Stomach (tissue), 9 donors: ENCODE measurements around the gene SURF2. TPM values are rescaled to one million over a fixed set of nuclear protein-coding genes. Genes with fewer than 3 reads are reported as not detected.
"Not testable (repeated sequence)": the region's sequence is repeated elsewhere in the genome, so short reads cannot be mapped to it uniquely, and the experiment has no call there.

Experiments
- DNase-seq, 2 donors: peaks; one replicate each; pipeline versions ENCODE4 v3.0.0 to v3.0.0-alpha.2; 2013 to 2019
- H3K27ac ChIP-seq, 5 donors: fragments of 200-600 bp in 4 of 5; sonication (generic) in 4 of 5; one replicate each; pipeline ENCODE4 v1.5.1; 2013 to 2019; ENCODE audit warnings: mild to moderate bottlenecking in 1 of 5, moderate library complexity in 1 of 5
- H3K27me3 ChIP-seq, 3 donors: fragments of 200-600 bp; sonication (generic); one replicate each; pipeline ENCODE4 v1.5.1; 2017 to 2019; ENCODE audit warnings: mixed run types in 1 of 3
- H3K36me3 ChIP-seq, 4 donors: fragments of 200-600 bp; sonication (generic); 1 replicate in 3 of 4; 2 replicates in 1 of 4; pipeline ENCODE4 v1.5.1; 2016 to 2019
- H3K4me1 ChIP-seq, 4 donors: fragments of 200-600 bp; sonication (generic); one replicate each; pipeline ENCODE4 v1.5.1; 2016 to 2019
- H3K4me3 ChIP-seq, 4 donors: fragments of 200-600 bp; sonication (generic) in 3 of 4; one replicate each; pipeline ENCODE4 v1.5.1; 2016 to 2019; ENCODE audit warnings: mild to moderate bottlenecking in 1 of 4
- H3K9me3 ChIP-seq, 4 donors: fragments of 200-600 bp; sonication (generic); one replicate each; pipeline ENCODE4 v1.5.1; 2016 to 2019
- EP300 ChIP-seq: sonication (generic); formaldehyde crosslinking; IDR thresholded peaks from one replicate; pipeline ENCODE4 v1.6.1; 2017; ENCODE audit warnings: antibody characterized with exemption
- POLR2A ChIP-seq, 4 donors: fragments of 450-650 bp; IDR thresholded peaks; one replicate each; pipeline ENCODE4 v1.6.1; 2016; ENCODE audit warnings: antibody characterized with exemption in 4 of 4, control low read depth in 2 of 4, mild to moderate bottlenecking in 1 of 4, moderate library complexity in 1 of 4
- POLR2AphosphoS5 ChIP-seq, 3 donors: sonication (generic); formaldehyde crosslinking; IDR thresholded peaks; one replicate each; pipeline ENCODE4 v1.6.1; 2016; ENCODE audit warnings: antibody characterized with exemption in 3 of 3
- WGBS, 5 donors: extraction: QIAGEN DNeasy Blood & Tissue Kit in 3 of 5; methylation state at CpG; one replicate each; pipeline versions ENCODE4 v1.1.5 to v1.1.7; 2013 to 2018; 5-methylcytosine and 5-hydroxymethylcytosine counted together
- intact Hi-C: fragments of 100-400 bp; cut with DNase I; formaldehyde crosslinking; loops from one replicate; pipeline ENCODE4 v1.15.1; 2023; ENCODE audit warnings: low total_unique reads
- polyA plus RNA-seq, 3 donors: library from polyadenylated mRNA; stranded (reverse); fragments of 200-250 nt; gene quantifications; one replicate each; pipeline ENCODE4 v1.2.3, GENCODE V29; 2013
- total RNA-seq, 5 donors: library from RNA; depleted of rRNA; stranded (reverse); fragments of >200 nt; gene quantifications; one replicate each; pipeline versions ENCODE4 v1.1.0 to v1.2.3, GENCODE V29; 2014 to 2016
- TF ChIP-seq, protein P1 (sequence below), 7 experiments: fragments of 450-650 bp in 4 of 7; fragments of 200-600 bp in 3 of 7; sonication (generic) in 3 of 7; IDR thresholded peaks; one replicate each; pipeline ENCODE4 v1.5.1; 2016 to 2019; ENCODE audit warnings: antibody characterized with exemption in 7 of 7, control low read depth in 2 of 7, mild to moderate bottlenecking in 1 of 7
- donor health status: healthy with polysubstance abuse.
- donor health status: Bipolar disorder and iron deficiency.
- donor health status: healthy.

The SURF2 gene
- total and polyA plus RNA-seq, 8 donors = 1.8 to 75.3 (median 33.2) TPM

- 73 to 90% (median 81%) methylated on average over 10 of the region's 10 CpGs for WGBS, 5 donors
- intact Hi-C loops = no loop called here
- no peak for DNase-seq
- Histone ChIP-seq H3K36me3 (no peaks in the 10 kb centered on the region), H3K4me3 (no peak overlapping the region), H3K27ac (no peak overlapping the region), H3K27me3 (no peaks in the 10 kb centered on the region), H3K4me1 (no peaks in the 10 kb centered on the region), H3K9me3 (no peaks in the 10 kb centered on the region)
- TF ChIP-seq EP300 (no peak), POLR2AphosphoS5 (IDR thresholded peaks at IDR 0.05) (no peak), POLR2A (IDR thresholded peaks at IDR 0.05) (no peak)
- TF ChIP-seq, protein P1, sequence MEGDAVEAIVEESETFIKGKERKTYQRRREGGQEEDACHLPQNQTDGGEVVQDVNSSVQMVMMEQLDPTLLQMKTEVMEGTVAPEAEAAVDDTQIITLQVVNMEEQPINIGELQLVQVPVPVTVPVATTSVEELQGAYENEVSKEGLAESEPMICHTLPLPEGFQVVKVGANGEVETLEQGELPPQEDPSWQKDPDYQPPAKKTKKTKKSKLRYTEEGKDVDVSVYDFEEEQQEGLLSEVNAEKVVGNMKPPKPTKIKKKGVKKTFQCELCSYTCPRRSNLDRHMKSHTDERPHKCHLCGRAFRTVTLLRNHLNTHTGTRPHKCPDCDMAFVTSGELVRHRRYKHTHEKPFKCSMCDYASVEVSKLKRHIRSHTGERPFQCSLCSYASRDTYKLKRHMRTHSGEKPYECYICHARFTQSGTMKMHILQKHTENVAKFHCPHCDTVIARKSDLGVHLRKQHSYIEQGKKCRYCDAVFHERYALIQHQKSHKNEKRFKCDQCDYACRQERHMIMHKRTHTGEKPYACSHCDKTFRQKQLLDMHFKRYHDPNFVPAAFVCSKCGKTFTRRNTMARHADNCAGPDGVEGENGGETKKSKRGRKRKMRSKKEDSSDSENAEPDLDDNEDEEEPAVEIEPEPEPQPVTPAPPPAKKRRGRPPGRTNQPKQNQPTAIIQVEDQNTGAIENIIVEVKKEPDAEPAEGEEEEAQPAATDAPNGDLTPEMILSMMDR (IDR thresholded peaks at IDR 0.05) = no peak
These were observed 33.1 kb upstream of the SURF2 start for GRCh38 chr9:133323211-133323610.

DNA sequence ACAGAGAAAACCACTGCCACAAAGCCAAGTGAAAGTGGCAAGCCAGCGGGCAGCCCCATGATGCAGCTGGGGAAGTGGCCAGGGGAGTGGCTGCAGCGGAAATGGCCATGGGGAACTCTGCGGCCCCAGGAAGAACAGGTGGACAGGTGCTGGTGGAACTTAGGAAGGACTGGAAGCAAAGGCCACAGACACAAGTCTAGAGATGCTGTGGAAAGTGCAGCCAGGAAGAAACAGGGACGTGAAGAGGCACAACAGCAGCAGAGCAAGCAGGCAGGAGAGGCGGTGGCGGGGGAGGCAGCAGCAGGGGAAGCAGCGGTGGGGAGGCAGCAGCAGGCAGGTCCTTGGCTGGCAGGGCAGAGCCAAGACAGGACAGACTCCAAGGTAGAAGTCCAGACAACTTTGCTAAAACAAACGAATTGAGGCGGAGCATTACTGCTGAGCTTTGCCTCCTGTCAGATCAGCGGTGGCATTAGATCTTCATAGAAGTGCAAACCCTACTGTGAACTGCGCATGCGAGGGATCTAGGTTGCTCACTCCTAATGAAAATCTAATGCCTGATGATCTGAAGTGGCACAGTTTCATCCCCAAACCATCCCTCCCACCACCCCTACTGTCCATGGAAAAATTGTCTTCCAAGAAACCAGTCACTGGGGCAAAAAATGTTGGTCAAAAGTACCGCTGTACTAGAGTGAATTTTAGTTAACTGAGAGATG lies 32.2 kb upstream of the SURF2 start:
- H3K4me3 ChIP-seq = no peak overlapping the region
- H3K4me1 ChIP-seq = no peaks in the 10 kb centered on the region
- H3K27me3 ChIP-seq = no peaks in the 10 kb centered on the region
- intact Hi-C loops = no loop called here
- WGBS, 5 donors = 80 to 86% (median 84%) methylated on average over 13 of the region's 13 CpGs
- no peaks in the 10 kb centered on the region for H3K9me3 ChIP-seq
- no peak overlapping the region for H3K27ac ChIP-seq
- TF ChIP-seq, protein P1 (IDR thresholded peaks at IDR 0.05) = no peak
- TF ChIP-seq EP300 = no peak
- TF ChIP-seq POLR2AphosphoS5 (IDR thresholded peaks at IDR 0.05) = no peak
- no peak for TF ChIP-seq POLR2A (IDR thresholded peaks at IDR 0.05)
- DNase-seq = no peak
- no peaks in the 10 kb centered on the region for H3K36me3 ChIP-seq

GRCh38 chr9:133327021-133327420 lies 29.3 kb upstream of the SURF2 start:
- intact Hi-C loops = loop anchor here (5.0 kb wide), 1 partner anchor 140 kb away; no protein-coding TSS in a partner anchor
- H3K9me3 ChIP-seq, H3K27me3 ChIP-seq, DNase-seq, H3K27ac ChIP-seq, H3K4me1 ChIP-seq, H3K4me3 ChIP-seq: not testable (repeated sequence)
- H3K36me3 ChIP-seq = peaks cover 15 to 24% (median 23%) of the 10 kb centered on the region in 4 donors
- 88 to 95% (median 88%) methylated on average over 6 of the region's 6 CpGs for WGBS, 5 donors

GRCh38 chr9:133327834-133328484 lies 28.4 kb upstream of the SURF2 start:
- Histone ChIP-seq H3K36me3 (peaks cover 24 to 34% (median 32%) of the 10 kb centered on the region in 4 donors), H3K4me1 (no peaks in the 10 kb centered on the region), H3K27me3 (no peaks in the 10 kb centered on the region), H3K9me3 (no peaks in the 10 kb centered on the region), H3K4me3 (no peak overlapping the region), H3K27ac (no peak overlapping the region)
- intact Hi-C loops = loop anchor here (5.0 kb wide), 1 partner anchor 141 kb away; no protein-coding TSS in a partner anchor
- TF ChIP-seq, protein P1 (IDR thresholded peaks at IDR 0.05) = no peak
- WGBS, 5 donors = 87 to 96% (median 92%) methylated on average over 10 of the region's 10 CpGs
- DNase-seq = no peak
